ENCODE measurements around the gene KRT12.

DNA sequence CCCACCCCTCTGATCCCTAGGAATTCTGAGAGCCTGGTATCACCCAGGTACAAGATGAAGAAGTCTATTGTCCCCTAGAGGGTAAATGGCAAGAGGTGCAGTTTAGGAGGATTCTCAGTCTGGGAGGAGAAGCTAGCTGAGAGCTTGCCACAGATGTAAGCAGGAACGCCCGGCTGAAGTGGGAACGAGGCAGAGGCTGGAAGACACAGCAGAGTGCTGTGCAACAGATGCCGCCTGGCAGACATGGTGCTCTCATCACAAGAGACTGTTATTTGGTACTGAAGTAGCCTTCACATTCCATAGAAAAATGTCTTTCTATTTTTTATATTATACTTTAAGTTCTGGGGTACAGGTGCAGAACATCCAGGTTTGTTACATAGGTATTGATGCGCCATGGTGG, 38.3 kb upstream of the KRT12 start:
- TF ChIP-seq CTCF (optimal IDR thresholded peaks at IDR 0.05 in 1 of 3, IDR thresholded peaks at IDR 0.05 in 1 of 3, conservative IDR thresholded peaks at IDR 0.05 in 1 of 3; ENCODE audit: extremely low read depth in 1 of 3, insufficient read depth in 2 of 3, low read length in 3 of 3) (no peak), EZH2 (IDR thresholded peaks at IDR 0.05; ENCODE audit: low read length) (no peak)
